HepG2 (cell line): ENCODE results near the gene GABRB1. TPM values are rescaled to one million over a fixed set of nuclear protein-coding genes. Genes with fewer than 3 reads are reported as not detected.

Experiments
- ATAC-seq: fragments of 200-7000 bp; cut with Tn5 transposase; 3 replicates; pipeline ENCODE4 v1.9.1; 2020; ENCODE audit warnings: mild to moderate bottlenecking, moderate library complexity
- BruUV-seq: library from RNA; stranded (reverse); fragments of 400-500 nt; replicated peaks from 2 replicates; lab custom pipeline; 2021; lab: Mats Ljungman, UMichigan
- CTCF ChIA-PET: fragments of 300-600 bp; formaldehyde crosslinking; extraction: SDS; loops from one replicate; lab custom pipeline; 2021; ENCODE audit warnings: low total read pairs, inconsistent platforms, low intra/inter-chr PET ratio; lab: Yijun Ruan, JAX
- POLR2A ChIA-PET: fragments of 350-600 bp; sonication (Branson Sonifier 250); formaldehyde crosslinking; loops from one replicate; lab custom pipeline; 2020; ENCODE audit warnings: antibody characterized with exemption, inconsistent platforms; lab: Yijun Ruan, JAX
- DNase-seq: peaks from one replicate; pipeline ENCODE4 v3.0.0-alpha.2; 2015; ENCODE audit warnings: low spot score
- FAIRE-seq: peaks from 3 replicates; lab custom pipeline; 2011; peaks lifted over from hg19 to GRCh38; lab: Jason Lieb, UNC
- H2AFZ ChIP-seq: one replicate; pipeline ENCODE4 v1.6.1; 2011; ENCODE audit warnings: low read length, inconsistent platforms
- H3K27ac ChIP-seq: fragments of 300-600 bp; 3 replicates; pipeline ENCODE4 v1.8.0; 2011; ENCODE audit warnings: mixed run types, mild to moderate bottlenecking, mixed read lengths, low read length, inconsistent platforms; ENCODE audit not compliant: insufficient read depth; ENCODE audit errors: extremely low read length
- H3K27me3 ChIP-seq, 2 experiments: fragments of 200-600 bp in 1 of 2; 2 replicates in 1 of 2; 3 replicates in 1 of 2; pipeline versions ENCODE4 v1.6.0 to v1.8.0; 2011; ENCODE audit warnings: low read length in 2 of 2, mild to moderate bottlenecking in 2 of 2, moderate library complexity in 2 of 2, inconsistent platforms in 1 of 2; ENCODE audit not compliant: insufficient read depth in 2 of 2, control insufficient read depth in 1 of 2
- H3K36me3 ChIP-seq, 2 experiments: fragments of 200-600 bp in 1 of 2; replicated peaks in 1 of 2; 2 replicates in 1 of 2; 3 replicates in 1 of 2; pipeline versions ENCODE4 v1.5.1 to v1.8.0; 2011; ENCODE audit warnings: low read length in 2 of 2, inconsistent platforms in 1 of 2; ENCODE audit not compliant: insufficient read depth in 2 of 2, control insufficient read depth in 1 of 2
- H3K4me1 ChIP-seq: 2 replicates; pipeline ENCODE4 v1.5.1; 2012; ENCODE audit warnings: low read length, inconsistent platforms; ENCODE audit not compliant: insufficient read depth
- H3K4me2 ChIP-seq: 2 replicates; pipeline ENCODE4 v1.6.0; 2011; ENCODE audit warnings: low read depth, low read length, inconsistent platforms
- H3K4me3 ChIP-seq, 3 experiments: fragments of 200-600 bp in 1 of 3; sonication (generic), shearing (Covaris generic) in 1 of 3; replicated peaks in 1 of 3; 2 replicates each; pipeline ENCODE4 v1.5.1; 2011 to 2016; ENCODE audit warnings: low read length in 3 of 3, inconsistent platforms in 2 of 3, low read depth in 2 of 3, mild to moderate bottlenecking in 2 of 3, control low read depth in 1 of 3, mixed read lengths in 1 of 3; ENCODE audit not compliant: insufficient read depth in 1 of 3
- H3K79me2 ChIP-seq: one replicate; pipeline ENCODE4 v1.6.1; 2011; ENCODE audit warnings: low read length, inconsistent platforms; ENCODE audit not compliant: insufficient read depth
- H3K9ac ChIP-seq: 2 replicates; pipeline ENCODE4 v1.6.0; 2011; ENCODE audit warnings: mild to moderate bottlenecking, low read depth, low read length, inconsistent platforms; ENCODE audit not compliant: insufficient read depth
- H3K9me3 ChIP-seq: 2 replicates; pipeline ENCODE4 v1.5.1; 2012; ENCODE audit warnings: mild to moderate bottlenecking, low read length
- H4K20me1 ChIP-seq: 2 replicates; pipeline ENCODE4 v1.6.0; 2011; ENCODE audit warnings: inconsistent platforms, mild to moderate bottlenecking, low read length, moderate library complexity; ENCODE audit not compliant: insufficient read depth
- EP300 ChIP-seq, 3 experiments: sonication (generic) in 1 of 3; formaldehyde crosslinking in 1 of 3; IDR thresholded peaks; 2 replicates each; pipeline versions ENCODE4 v1.5.1 to v1.6.1; 2011 to 2020; ENCODE audit warnings: low read depth in 2 of 3, low read length in 2 of 3, borderline replicate concordance in 1 of 3, improper control_type of control experiment in 1 of 3, mild to moderate bottlenecking in 1 of 3, missing genetic modification reagents in 1 of 3, moderate library complexity in 1 of 3
- GLI4 ChIP-seq: sonication (generic); formaldehyde crosslinking; IDR thresholded peaks from 2 replicates; pipeline ENCODE4 v1.5.1; 2020; ENCODE audit warnings: missing genetic modification reagents, mild to moderate bottlenecking, moderate library complexity, borderline replicate concordance
- GTF2F1 ChIP-seq: fragments of 150-350 bp; IDR thresholded peaks from 2 replicates; pipeline ENCODE4 v1.6.1; 2014; ENCODE audit warnings: low read length
- PRMT3 ChIP-seq: sonication (generic); formaldehyde crosslinking; IDR thresholded peaks from 2 replicates; pipeline ENCODE4 v1.8.1; 2022; ENCODE audit warnings: low read depth, mild to moderate bottlenecking, moderate library complexity, missing genetic modification reagents, borderline replicate concordance
- SYNCRIP ChIP-seq: fragments of 200-400 bp; formaldehyde crosslinking; IDR thresholded peaks from 2 replicates; pipeline ENCODE4 v1.6.1; 2018; ENCODE audit warnings: mild to moderate bottlenecking, low read depth, low read length; ENCODE audit not compliant: insufficient read depth
- ZNF616 ChIP-seq: sonication (generic); formaldehyde crosslinking; IDR thresholded peaks from 2 replicates; pipeline ENCODE4 v1.5.0; 2020; ENCODE audit warnings: low read depth, mild to moderate bottlenecking, missing genetic modification reagents
- WGBS: methylation state at CpG from one replicate; pipeline ENCODE4 v1.1.6; 2017; ENCODE audit warnings: low lambda C conversion rate; 5-methylcytosine and 5-hydroxymethylcytosine counted together
- in situ Hi-C: cut with HindIII; loops from 2 replicates; pipeline ENCODE4 v1.10.0; 2017; ENCODE audit warnings: low pct_unique_long_range_greater_than_20kb; ENCODE audit not compliant: extremely low pct_ligation_motif_present
- intact Hi-C: fragments of 100-400 bp; cut with micrococcal nuclease; formaldehyde crosslinking; loops from one replicate; pipeline ENCODE4 v1.10.0; 2022; ENCODE audit not compliant: unreplicated experiment
- polyA plus RNA-seq, 8 experiments: library from polyadenylated mRNA; depleted of rRNA in 3 of 8; stranded (reverse) in 7 of 8; unstranded in 1 of 8; fragments of >200 nt; fragmentation: Illumina TruSeq in 4 of 8; extraction: Trizol in 4 of 8; gene quantifications; 2 replicates each; pipeline versions ENCODE4 v1.2.1 to v1.2.3, GENCODE V29; 2011 to 2016; ENCODE audit warnings: low read depth in 4 of 8, missing spikeins in 1 of 8, mixed read lengths in 1 of 8; ENCODE audit not compliant: insufficient read depth in 1 of 8
- total RNA-seq, 5 experiments: library from RNA; depleted of rRNA; stranded (reverse); fragments of >200 nt; fragmentation: Illumina TruSeq; extraction: Trizol; gene quantifications; 2 replicates each; pipeline ENCODE4 v1.2.3, GENCODE V29; 2016; ENCODE audit warnings: low read depth in 1 of 5
- TF ChIP-seq, protein P1 (sequence below): sonication (generic); formaldehyde crosslinking; IDR thresholded peaks from 2 replicates; pipeline ENCODE4 v1.5.1; 2020; ENCODE audit warnings: missing genetic modification reagents, mild to moderate bottlenecking, borderline replicate concordance
- TF ChIP-seq, protein P2 (sequence below): IDR thresholded peaks from 2 replicates; pipeline ENCODE4 v1.6.1; 2016; ENCODE audit warnings: mild to moderate bottlenecking, missing biosample characterization, missing genetic modification reagents
- TF ChIP-seq, protein P3 (sequence below): sonication (generic); formaldehyde crosslinking; conservative IDR thresholded peaks from 2 replicates; pipeline ENCODE4 v1.4.0; 2020; ENCODE audit warnings: mild to moderate bottlenecking, missing genetic modification reagents, moderate library complexity
- TF ChIP-seq, protein P4 (sequence below): sonication (generic); formaldehyde crosslinking; IDR thresholded peaks from 2 replicates; pipeline ENCODE4 v1.5.1; 2020; ENCODE audit warnings: mild to moderate bottlenecking, missing genetic modification reagents, moderate library complexity
- TF ChIP-seq, protein P5 (sequence below): sonication (generic); formaldehyde crosslinking; IDR thresholded peaks from 2 replicates; pipeline ENCODE4 v1.8.1; 2023; ENCODE audit warnings: mild to moderate bottlenecking, missing genetic modification reagents

The GABRB1 gene
- total and polyA plus RNA-seq, 2 of the 13 experiments (the other 11 are each of a cell fraction or from before 2014, with no cell fraction given): not detected

DNA sequence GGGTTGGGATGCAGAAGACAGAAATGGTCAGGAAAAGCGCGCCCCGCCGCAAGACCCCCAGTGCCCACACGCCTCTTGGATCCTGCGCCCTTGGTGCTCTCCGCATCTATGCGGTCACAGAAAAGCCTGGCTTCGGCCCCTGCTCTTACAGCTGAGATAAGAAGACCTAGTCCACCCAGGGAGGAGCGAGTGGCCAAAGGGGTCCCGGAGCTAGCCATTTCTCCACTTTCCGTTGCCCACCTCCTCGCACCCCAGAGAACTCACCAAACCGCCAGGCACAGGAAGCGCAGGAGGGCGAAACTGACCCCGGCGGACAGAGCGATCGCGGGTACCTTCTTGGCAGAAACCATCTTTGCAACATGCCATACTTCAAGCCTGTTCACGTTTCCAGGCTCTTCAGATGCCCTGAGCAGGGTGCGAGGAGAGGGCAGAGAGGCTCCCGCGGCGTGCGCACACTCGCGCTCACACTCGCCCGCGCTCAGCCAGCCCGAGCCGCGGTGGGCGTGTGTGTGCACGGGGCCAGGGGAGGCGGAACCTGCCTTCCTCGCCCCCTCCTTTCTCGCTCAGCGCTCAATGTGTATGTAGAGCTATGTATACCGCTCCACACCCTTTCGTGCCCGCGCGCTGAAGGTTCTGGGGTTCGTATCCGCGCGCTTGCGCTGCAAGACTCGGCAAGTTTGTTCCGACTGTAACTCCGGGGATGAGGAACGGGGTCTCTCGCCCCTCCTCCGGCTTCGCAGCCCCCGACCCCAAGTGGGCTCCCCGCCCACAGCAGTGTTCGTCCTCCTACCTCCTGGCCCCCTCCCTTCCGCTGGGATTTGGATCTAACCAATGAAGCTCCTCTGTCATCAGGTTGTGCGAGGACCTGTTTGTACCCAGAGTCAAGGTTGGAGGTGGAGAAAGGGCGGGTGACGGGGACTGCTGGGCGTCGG is 38.0 kb upstream of the GABRB1 start, which contains the start of gene GABRA4:
GABRA4 (minus strand) TSS at position 507 of the 932 bp plus-strand sequence; CDS start at position 350, 157 bp downstream.
- Histone ChIP-seq H4K20me1 (no peaks in the 10 kb centered on the region), H3K4me1 (no peaks in the 10 kb centered on the region), H2AFZ (no peak within 1 kb of the TSS), H3K27ac (no peak within 1 kb of the TSS), H3K9me3 (no peaks in the 10 kb centered on the region), H3K79me2 (no peaks in the 10 kb centered on the region), H3K27me3 (peaks cover 2 to 21% of the 10 kb centered on the region in 2 experiments; a peak in 3 of 5 replicates), H3K4me3 (no peak within 1 kb of the TSS; a peak in 1 of 6 replicates), H3K9ac (no peak within 1 kb of the TSS), H3K4me2 (peak within 1 kb of the TSS; percentile 12; the same call in 1 of the 2 replicates), H3K36me3 (no peaks in the 10 kb centered on the region)
- TF ChIP-seq, protein P1, sequence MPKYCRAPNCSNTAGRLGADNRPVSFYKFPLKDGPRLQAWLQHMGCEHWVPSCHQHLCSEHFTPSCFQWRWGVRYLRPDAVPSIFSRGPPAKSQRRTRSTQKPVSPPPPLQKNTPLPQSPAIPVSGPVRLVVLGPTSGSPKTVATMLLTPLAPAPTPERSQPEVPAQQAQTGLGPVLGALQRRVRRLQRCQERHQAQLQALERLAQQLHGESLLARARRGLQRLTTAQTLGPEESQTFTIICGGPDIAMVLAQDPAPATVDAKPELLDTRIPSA: no peak
- TF ChIP-seq SYNCRIP: no peak
- TF ChIP-seq PRMT3 (CRISPR knock-in tag): no peak
- TF ChIP-seq, protein P2, sequence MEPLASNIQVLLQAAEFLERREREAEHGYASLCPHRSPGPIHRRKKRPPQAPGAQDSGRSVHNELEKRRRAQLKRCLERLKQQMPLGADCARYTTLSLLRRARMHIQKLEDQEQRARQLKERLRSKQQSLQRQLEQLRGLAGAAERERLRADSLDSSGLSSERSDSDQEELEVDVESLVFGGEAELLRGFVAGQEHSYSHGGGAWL (CRISPR knock-in tag): no peak
- TF ChIP-seq, protein P3, sequence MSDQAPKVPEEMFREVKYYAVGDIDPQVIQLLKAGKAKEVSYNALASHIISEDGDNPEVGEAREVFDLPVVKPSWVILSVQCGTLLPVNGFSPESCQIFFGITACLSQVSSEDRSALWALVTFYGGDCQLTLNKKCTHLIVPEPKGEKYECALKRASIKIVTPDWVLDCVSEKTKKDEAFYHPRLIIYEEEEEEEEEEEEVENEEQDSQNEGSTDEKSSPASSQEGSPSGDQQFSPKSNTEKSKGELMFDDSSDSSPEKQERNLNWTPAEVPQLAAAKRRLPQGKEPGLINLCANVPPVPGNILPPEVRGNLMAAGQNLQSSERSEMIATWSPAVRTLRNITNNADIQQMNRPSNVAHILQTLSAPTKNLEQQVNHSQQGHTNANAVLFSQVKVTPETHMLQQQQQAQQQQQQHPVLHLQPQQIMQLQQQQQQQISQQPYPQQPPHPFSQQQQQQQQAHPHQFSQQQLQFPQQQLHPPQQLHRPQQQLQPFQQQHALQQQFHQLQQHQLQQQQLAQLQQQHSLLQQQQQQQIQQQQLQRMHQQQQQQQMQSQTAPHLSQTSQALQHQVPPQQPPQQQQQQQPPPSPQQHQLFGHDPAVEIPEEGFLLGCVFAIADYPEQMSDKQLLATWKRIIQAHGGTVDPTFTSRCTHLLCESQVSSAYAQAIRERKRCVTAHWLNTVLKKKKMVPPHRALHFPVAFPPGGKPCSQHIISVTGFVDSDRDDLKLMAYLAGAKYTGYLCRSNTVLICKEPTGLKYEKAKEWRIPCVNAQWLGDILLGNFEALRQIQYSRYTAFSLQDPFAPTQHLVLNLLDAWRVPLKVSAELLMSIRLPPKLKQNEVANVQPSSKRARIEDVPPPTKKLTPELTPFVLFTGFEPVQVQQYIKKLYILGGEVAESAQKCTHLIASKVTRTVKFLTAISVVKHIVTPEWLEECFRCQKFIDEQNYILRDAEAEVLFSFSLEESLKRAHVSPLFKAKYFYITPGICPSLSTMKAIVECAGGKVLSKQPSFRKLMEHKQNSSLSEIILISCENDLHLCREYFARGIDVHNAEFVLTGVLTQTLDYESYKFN: no peak
- TF ChIP-seq, protein P4, sequence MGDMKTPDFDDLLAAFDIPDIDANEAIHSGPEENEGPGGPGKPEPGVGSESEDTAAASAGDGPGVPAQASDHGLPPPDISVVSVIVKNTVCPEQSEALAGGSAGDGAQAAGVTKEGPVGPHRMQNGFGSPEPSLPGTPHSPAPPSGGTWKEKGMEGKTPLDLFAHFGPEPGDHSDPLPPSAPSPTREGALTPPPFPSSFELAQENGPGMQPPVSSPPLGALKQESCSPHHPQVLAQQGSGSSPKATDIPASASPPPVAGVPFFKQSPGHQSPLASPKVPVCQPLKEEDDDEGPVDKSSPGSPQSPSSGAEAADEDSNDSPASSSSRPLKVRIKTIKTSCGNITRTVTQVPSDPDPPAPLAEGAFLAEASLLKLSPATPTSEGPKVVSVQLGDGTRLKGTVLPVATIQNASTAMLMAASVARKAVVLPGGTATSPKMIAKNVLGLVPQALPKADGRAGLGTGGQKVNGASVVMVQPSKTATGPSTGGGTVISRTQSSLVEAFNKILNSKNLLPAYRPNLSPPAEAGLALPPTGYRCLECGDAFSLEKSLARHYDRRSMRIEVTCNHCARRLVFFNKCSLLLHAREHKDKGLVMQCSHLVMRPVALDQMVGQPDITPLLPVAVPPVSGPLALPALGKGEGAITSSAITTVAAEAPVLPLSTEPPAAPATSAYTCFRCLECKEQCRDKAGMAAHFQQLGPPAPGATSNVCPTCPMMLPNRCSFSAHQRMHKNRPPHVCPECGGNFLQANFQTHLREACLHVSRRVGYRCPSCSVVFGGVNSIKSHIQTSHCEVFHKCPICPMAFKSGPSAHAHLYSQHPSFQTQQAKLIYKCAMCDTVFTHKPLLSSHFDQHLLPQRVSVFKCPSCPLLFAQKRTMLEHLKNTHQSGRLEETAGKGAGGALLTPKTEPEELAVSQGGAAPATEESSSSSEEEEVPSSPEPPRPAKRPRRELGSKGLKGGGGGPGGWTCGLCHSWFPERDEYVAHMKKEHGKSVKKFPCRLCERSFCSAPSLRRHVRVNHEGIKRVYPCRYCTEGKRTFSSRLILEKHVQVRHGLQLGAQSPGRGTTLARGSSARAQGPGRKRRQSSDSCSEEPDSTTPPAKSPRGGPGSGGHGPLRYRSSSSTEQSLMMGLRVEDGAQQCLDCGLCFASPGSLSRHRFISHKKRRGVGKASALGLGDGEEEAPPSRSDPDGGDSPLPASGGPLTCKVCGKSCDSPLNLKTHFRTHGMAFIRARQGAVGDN (CRISPR knock-in tag): no peak
- TF ChIP-seq GLI4 (CRISPR knock-in tag): no peak
- no peak for TF ChIP-seq ZNF616 (CRISPR knock-in tag)
- no peak for TF ChIP-seq GTF2F1
- TF ChIP-seq EP300 (IDR thresholded peaks at IDR 0.05; ENCODE audit: low read depth in 2 of 2, low read length in 2 of 2): no peak
- no peak for TF ChIP-seq EP300 (CRISPR knock-in tag; IDR thresholded peaks at IDR 0.05; ENCODE audit: borderline replicate concordance)
- TF ChIP-seq, protein P5, sequence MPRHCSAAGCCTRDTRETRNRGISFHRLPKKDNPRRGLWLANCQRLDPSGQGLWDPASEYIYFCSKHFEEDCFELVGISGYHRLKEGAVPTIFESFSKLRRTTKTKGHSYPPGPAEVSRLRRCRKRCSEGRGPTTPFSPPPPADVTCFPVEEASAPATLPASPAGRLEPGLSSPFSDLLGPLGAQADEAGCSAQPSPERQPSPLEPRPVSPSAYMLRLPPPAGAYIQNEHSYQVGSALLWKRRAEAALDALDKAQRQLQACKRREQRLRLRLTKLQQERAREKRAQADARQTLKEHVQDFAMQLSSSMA (CRISPR knock-in tag): no peak
- POLR2A ChIA-PET: no interaction called here
- intact Hi-C loops (no loop called here), in situ Hi-C loops (no loop called here)
- CTCF ChIA-PET: no interaction called here
- FAIRE-seq (no peak), ATAC-seq (peak; percentile 53), DNase-seq (no peak)
- 13% methylated on average over 31 of the region's 67 CpGs for WGBS
- no TSS peak for BruUV-seq
